Peyer's patch (tissue), 4 donors: ENCODE results near the gene AQP11.

ENCODE experiments used
- POLR2A ChIP-seq, 2 donors: fragments of 450-650 bp; IDR thresholded peaks; one replicate each; pipeline ENCODE4 v1.5.1; 2017; ENCODE audit warnings: antibody characterized with exemption in 2 of 2, mild to moderate bottlenecking in 2 of 2, moderate library complexity in 2 of 2
- TF ChIP-seq, protein P1 (sequence below), 6 experiments: fragments of 450-650 bp in 4 of 6; fragments of 200-600 bp in 2 of 6; sonication (generic) in 1 of 6; IDR thresholded peaks; one replicate each; pipeline ENCODE4 v1.5.1; 2017 to 2019; ENCODE audit warnings: antibody characterized with exemption in 6 of 6, mild to moderate bottlenecking in 3 of 6, moderate library complexity in 1 of 6

DNA sequence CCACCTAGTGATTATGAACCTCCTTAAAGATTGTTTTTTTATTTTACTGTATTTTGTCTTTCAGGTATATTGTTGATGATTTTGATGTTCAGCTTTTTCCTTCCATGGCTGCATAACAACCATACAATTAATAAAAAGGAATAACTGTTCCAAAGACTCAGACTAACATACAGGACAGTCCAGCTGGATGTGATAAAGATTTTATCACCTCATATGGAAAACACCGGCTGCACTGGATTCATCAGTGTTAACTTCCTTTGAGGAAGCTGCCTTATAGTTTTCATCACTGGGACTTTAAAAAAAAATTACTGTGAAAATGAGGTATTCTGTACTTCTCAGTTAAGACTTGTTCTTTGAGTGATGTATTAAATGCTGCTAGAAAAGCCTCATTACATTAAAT, 19.5 kb downstream of the AQP11 start:
- no peak for TF ChIP-seq POLR2A (IDR thresholded peaks at IDR 0.05)
- TF ChIP-seq, protein P1, sequence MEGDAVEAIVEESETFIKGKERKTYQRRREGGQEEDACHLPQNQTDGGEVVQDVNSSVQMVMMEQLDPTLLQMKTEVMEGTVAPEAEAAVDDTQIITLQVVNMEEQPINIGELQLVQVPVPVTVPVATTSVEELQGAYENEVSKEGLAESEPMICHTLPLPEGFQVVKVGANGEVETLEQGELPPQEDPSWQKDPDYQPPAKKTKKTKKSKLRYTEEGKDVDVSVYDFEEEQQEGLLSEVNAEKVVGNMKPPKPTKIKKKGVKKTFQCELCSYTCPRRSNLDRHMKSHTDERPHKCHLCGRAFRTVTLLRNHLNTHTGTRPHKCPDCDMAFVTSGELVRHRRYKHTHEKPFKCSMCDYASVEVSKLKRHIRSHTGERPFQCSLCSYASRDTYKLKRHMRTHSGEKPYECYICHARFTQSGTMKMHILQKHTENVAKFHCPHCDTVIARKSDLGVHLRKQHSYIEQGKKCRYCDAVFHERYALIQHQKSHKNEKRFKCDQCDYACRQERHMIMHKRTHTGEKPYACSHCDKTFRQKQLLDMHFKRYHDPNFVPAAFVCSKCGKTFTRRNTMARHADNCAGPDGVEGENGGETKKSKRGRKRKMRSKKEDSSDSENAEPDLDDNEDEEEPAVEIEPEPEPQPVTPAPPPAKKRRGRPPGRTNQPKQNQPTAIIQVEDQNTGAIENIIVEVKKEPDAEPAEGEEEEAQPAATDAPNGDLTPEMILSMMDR (IDR thresholded peaks at IDR 0.05): no peak
